ENCODE results near the gene FAM107B. TPM values are rescaled to one million over a fixed set of nuclear protein-coding genes. Genes with fewer than 3 reads are reported as not detected.

Gene FAM107B
- total RNA-seq, 1 experiment from 2014 or later = 41.6 TPM

DNA sequence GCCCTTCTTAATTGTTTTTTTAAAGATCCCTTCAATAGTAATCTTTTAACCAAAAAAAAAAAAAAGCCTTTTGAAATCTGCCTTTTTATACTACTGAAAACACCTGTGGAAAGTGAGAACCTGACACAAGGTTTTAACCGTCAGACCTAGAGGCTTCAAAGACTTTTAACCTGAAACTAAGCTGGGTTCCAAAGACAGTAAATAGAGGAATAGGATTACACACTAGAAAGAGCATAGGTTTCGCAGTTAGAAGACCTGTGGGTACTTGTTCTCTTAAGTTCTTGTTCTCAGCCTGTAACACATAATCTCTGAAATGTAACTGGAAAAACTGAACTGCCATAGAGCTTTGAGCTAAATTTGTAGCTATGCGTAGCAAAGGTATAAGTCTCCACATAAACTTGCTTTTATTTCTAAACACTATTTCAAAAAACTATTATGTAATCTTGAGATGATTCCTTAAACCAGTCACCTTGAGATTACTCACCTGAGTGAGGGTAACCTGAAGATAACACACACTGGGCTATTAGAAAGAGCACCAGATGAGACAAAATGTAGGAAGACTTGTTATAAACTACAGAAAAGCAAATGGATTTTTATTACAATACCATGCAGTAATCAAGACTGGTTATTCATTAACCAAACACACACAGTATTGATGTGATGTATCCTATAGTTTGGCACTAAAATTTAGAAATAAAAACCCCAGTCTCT is 247.4 kb downstream of the FAM107B start:
- no peak for DNase-seq (ENCODE audit: low read depth, low spot score)
- no peaks in the 10 kb centered on the region for H3K9me3 ChIP-seq (ENCODE audit: control insufficient read depth in 1 of 2, insufficient read depth in 1 of 2, low read depth in 1 of 2, low read length in 2 of 2)
- H3K9me2 ChIP-seq (ENCODE audit: insufficient read depth) = no peaks in the 10 kb centered on the region
- no peaks in the 10 kb centered on the region for H4K20me1 ChIP-seq (ENCODE audit: insufficient read depth)
- BruUV-seq (replicated peaks) = no TSS peak
- intact Hi-C loops (cut with micrococcal nuclease) = no loop called here
- ChIA-PET CTCF (no interaction called here), POLR2A (no interaction called here), RAD21 (ENCODE audit: low non-redundant PET in 1 of 2, low total read pairs in 2 of 2, uncharacterized antibody in 2 of 2, unreplicated experiment in 2 of 2) (no interaction called here)
- no peak for TF ChIP-seq CBX3 (IDR thresholded peaks at IDR 0.05; ENCODE audit: low read depth)
- no peak for TF ChIP-seq POLR2AphosphoS5 (IDR thresholded peaks at IDR 0.05; ENCODE audit: low read depth, low read length)
- TF ChIP-seq FOSL1 (IDR thresholded peaks at IDR 0.05; ENCODE audit: low read depth) = no peak
- no peak for TF ChIP-seq TCF7L2 (IDR thresholded peaks at IDR 0.05; ENCODE audit: borderline replicate concordance, extremely low read depth, insufficient read depth, insufficient read length)
- TF ChIP-seq CTCF (IDR thresholded peaks at IDR 0.05 in 2 of 3, conservative IDR thresholded peaks at IDR 0.05 in 1 of 3; ENCODE audit: borderline replicate concordance in 1 of 3, insufficient read depth in 1 of 3, low read depth in 2 of 3, low read length in 2 of 3) = no peak
- TF ChIP-seq RAD21 (IDR thresholded peaks at IDR 0.05; ENCODE audit: low read depth) = no peak
- TF ChIP-seq SP1 (IDR thresholded peaks at IDR 0.05; ENCODE audit: low read depth) = no peak
- no peak for TF ChIP-seq EZH2 (IDR thresholded peaks at IDR 0.05)
- no peak for TF ChIP-seq ZNF274 (IDR thresholded peaks at IDR 0.05; ENCODE audit: low read depth, low read length)
- no peak for TF ChIP-seq ZBTB33 (IDR thresholded peaks at IDR 0.05; ENCODE audit: extremely low read depth, insufficient replicate concordance, low read length)
- TF ChIP-seq JUND (IDR thresholded peaks at IDR 0.05) = no peak
- TF ChIP-seq SRF (IDR thresholded peaks at IDR 0.05; ENCODE audit: low read depth) = no peak
- no peak for TF ChIP-seq SIN3A (IDR thresholded peaks at IDR 0.05; ENCODE audit: low read depth)
- no peak for TF ChIP-seq YY1 (IDR thresholded peaks at IDR 0.05; ENCODE audit: extremely low read depth, insufficient replicate concordance, low read depth, low read length)
- no peak for TF ChIP-seq ZFX (IDR thresholded peaks at IDR 0.05)
- TF ChIP-seq CEBPB (IDR thresholded peaks at IDR 0.05; ENCODE audit: low read depth) = no peak
- no peak for TF ChIP-seq ELF1 (IDR thresholded peaks at IDR 0.05; ENCODE audit: borderline replicate concordance, low read depth)
- no peak for TF ChIP-seq EZH2phosphoT487 (IDR thresholded peaks at IDR 0.05; ENCODE audit: borderline replicate concordance)
- H3K27me3 ChIP-seq (ENCODE audit: insufficient read depth, low read length) = no peaks in the 10 kb centered on the region
- H3K4me3 ChIP-seq (replicated peaks in 1 of 2; ENCODE audit: low read depth in 1 of 2, low read length in 2 of 2) = no peak overlapping the region
- H3K79me2 ChIP-seq (ENCODE audit: insufficient read depth, low read length) = no peaks in the 10 kb centered on the region
- H3K4me1 ChIP-seq (ENCODE audit: control insufficient read depth in 1 of 2, insufficient read depth in 2 of 2, low read length in 2 of 2) = no peaks in the 10 kb centered on the region
- no peak for ATAC-seq
- H3K9ac ChIP-seq (ENCODE audit: low read length) = no peak overlapping the region
- no peak overlapping the region for H3K4me2 ChIP-seq (ENCODE audit: low read length)
- no peak overlapping the region for H2AFZ ChIP-seq (ENCODE audit: low read depth, low read length, poor library complexity, severe bottlenecking)
- H3K27ac ChIP-seq (ENCODE audit: low read depth, low read length) = no peak overlapping the region
- no peaks in the 10 kb centered on the region for H3K36me3 ChIP-seq (ENCODE audit: control insufficient read depth in 1 of 2, insufficient read depth in 2 of 2, low read length in 2 of 2)
